ENCODE measurements around the gene HYAL1.

DNA sequence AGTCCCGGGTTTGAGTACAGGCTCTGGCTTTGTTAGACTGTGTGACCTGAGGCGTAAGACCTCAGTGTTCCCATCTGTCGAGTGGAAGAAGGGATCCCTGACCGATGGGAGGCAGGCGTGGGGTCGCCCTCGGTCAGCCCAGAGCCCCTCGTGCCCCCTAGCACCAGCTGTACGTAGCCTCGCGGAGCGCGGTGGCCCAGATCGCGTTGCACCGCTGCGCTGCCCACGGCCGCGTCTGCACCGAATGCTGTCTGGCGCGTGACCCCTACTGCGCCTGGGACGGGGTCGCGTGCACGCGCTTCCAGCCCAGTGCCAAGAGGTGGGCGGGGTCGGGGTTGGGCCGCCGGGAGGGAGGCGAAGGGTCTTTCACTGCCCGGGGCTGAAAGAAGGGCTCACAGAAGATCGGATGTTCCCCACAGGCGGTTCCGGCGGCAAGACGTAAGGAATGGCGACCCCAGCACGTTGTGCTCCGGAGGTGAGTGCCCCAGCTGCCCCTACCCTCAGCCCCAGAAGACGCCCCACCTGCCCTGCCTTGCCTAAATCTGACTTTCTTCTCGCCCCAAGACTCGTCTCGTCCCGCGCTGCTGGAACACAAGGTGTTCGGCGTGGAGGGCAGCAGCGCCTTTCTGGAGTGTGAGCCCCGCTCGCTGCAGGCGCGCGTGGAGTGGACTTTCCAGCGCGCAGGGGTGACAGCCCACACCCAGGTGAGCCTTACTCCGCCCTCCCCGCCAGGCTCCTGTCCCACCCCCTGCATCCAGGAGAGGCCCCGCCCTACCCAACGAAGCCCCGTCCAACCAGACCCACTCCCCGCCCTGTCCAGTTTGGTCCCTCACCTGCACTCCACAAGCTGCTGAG lies 28.0 kb downstream of the HYAL1 start:
- TF ChIP-seq, protein P1, sequence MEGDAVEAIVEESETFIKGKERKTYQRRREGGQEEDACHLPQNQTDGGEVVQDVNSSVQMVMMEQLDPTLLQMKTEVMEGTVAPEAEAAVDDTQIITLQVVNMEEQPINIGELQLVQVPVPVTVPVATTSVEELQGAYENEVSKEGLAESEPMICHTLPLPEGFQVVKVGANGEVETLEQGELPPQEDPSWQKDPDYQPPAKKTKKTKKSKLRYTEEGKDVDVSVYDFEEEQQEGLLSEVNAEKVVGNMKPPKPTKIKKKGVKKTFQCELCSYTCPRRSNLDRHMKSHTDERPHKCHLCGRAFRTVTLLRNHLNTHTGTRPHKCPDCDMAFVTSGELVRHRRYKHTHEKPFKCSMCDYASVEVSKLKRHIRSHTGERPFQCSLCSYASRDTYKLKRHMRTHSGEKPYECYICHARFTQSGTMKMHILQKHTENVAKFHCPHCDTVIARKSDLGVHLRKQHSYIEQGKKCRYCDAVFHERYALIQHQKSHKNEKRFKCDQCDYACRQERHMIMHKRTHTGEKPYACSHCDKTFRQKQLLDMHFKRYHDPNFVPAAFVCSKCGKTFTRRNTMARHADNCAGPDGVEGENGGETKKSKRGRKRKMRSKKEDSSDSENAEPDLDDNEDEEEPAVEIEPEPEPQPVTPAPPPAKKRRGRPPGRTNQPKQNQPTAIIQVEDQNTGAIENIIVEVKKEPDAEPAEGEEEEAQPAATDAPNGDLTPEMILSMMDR (conservative IDR thresholded peaks at IDR 0.05; ENCODE audit: low read length), result no peak
- no peak for TF ChIP-seq EZH2phosphoT487 (IDR thresholded peaks at IDR 0.05; ENCODE audit: borderline replicate concordance)
